SH-SY5Y (cell line): Measurements from ENCODE around the gene PCSK9.

Experiments
- GATA2 ChIP-seq: IDR thresholded peaks from 2 replicates; pipeline ENCODE4 v1.6.1; 2011; ENCODE audit warnings: mild to moderate bottlenecking, low read depth, low read length
- GATA3 ChIP-seq: IDR thresholded peaks from 2 replicates; pipeline ENCODE4 v1.6.1; 2011; ENCODE audit warnings: low read depth, mild to moderate bottlenecking, low read length, moderate library complexity

Gene PCSK9

GRCh38 chr1:55000110-55001085 is 39.0 kb upstream of the PCSK9 start:
- TF ChIP-seq GATA2 (no peak), GATA3 (no peak)

GRCh38 chr1:55001311-55001710 is 38.0 kb upstream of the PCSK9 start:
- TF ChIP-seq GATA2, result no peak
- TF ChIP-seq GATA3, result no peak

GRCh38 chr1:55002686-55003085 is 36.7 kb upstream of the PCSK9 start:
- TF ChIP-seq GATA3 (no peak), GATA2 (no peak)

- no peak for TF ChIP-seq GATA3
- no peak for TF ChIP-seq GATA2
Observed at GRCh38 chr1:55005351-55006140, 33.8 kb upstream of the PCSK9 start.

GRCh38 chr1:55006931-55007330 is 32.4 kb upstream of the PCSK9 start:
- no peak for TF ChIP-seq GATA3
- TF ChIP-seq GATA2, result no peak

- TF ChIP-seq GATA2 (no peak), GATA3 (no peak)
Observed at GRCh38 chr1:55007625-55008024, 31.7 kb upstream of the PCSK9 start.

GRCh38 chr1:55010194-55010886 is 29.0 kb upstream of the PCSK9 start:
- TF ChIP-seq GATA3, result no peak
- no peak for TF ChIP-seq GATA2

- TF ChIP-seq GATA2 (no peak), GATA3 (no peak)
Observed at GRCh38 chr1:55010887-55011217, 28.5 kb upstream of the PCSK9 start.

- no peak for TF ChIP-seq GATA3
- TF ChIP-seq GATA2, result no peak
Observed at GRCh38 chr1:55012661-55013060, 26.7 kb upstream of the PCSK9 start.

GRCh38 chr1:55015123-55015522 is 24.2 kb upstream of the PCSK9 start:
- TF ChIP-seq GATA2, result no peak
- no peak for TF ChIP-seq GATA3

- no peak for TF ChIP-seq GATA2
- no peak for TF ChIP-seq GATA3
Observed at GRCh38 chr1:55015731-55016620, 23.4 kb upstream of the PCSK9 start.

- TF ChIP-seq GATA3, result no peak
- no peak for TF ChIP-seq GATA2
Observed at GRCh38 chr1:55018395-55018794, 21.0 kb upstream of the PCSK9 start.

- TF ChIP-seq GATA3, result no peak
- no peak for TF ChIP-seq GATA2
Observed at GRCh38 chr1:55021942-55022546, 17.3 kb upstream of the PCSK9 start.

- TF ChIP-seq GATA3 (no peak), GATA2 (no peak)
Observed at GRCh38 chr1:55033265-55033614, 6.1 kb upstream of the PCSK9 start.
